Stimulated activated memory B cell treated with anti-CD40 and anti-IgM and Interleukin-4, amounts not matched to agents 10 μg/mL and 1 μg/mL and 100 μg/mL, for 72 hours (primary cell): ENCODE measurements around the gene FTSJ3.
"Not testable (repeated sequence)": the region's sequence is repeated elsewhere in the genome, so short reads cannot be mapped to it uniquely, and the experiment has no call there.

Experiments
- ATAC-seq: fragments of 150-1000 bp; cut with Tn5 transposase; 2 replicates; pipeline ENCODE4 v1.10.0; 2021
- H3K27ac Mint-ChIP-seq: one replicate; pipeline ENCODE4 v1.8.0; 2022; ENCODE audit warnings: mild to moderate bottlenecking, mixed read lengths
- H3K27me3 Mint-ChIP-seq: one replicate; pipeline ENCODE4 v1.8.0; 2022; ENCODE audit warnings: mixed read lengths
- H3K36me3 Mint-ChIP-seq: one replicate; pipeline ENCODE4 v1.8.0; 2022; ENCODE audit warnings: mixed read lengths
- H3K4me1 Mint-ChIP-seq: one replicate; pipeline ENCODE4 v1.8.0; 2022; ENCODE audit warnings: mixed read lengths
- H3K4me3 Mint-ChIP-seq: one replicate; pipeline ENCODE4 v1.8.0; 2022; ENCODE audit warnings: mild to moderate bottlenecking, moderate library complexity, mixed read lengths
- H3K9me3 Mint-ChIP-seq: one replicate; pipeline ENCODE4 v1.8.0; 2022; ENCODE audit warnings: mixed read lengths

FTSJ3 gene

DNA sequence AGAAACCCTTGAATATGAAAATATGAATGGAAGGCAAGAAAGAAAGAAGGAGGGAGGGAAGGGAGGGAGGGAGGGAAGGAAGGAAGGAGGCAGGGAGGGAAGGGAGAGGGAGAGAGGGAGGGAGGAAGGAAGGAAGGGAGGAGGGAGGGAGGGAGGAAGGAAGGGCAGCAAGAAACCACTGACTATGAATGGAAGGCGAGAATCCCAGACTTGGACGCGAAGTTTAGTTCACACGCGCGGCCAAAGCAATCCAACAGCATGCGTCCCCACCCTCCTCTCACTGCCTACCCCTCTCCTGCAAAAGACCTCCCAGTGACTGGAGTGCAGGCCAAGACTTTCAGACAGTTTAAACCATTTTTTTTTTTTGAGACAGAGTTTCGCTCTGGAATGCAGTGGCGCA, 22.9 kb upstream of the FTSJ3 start:
- Mint-ChIP-seq H3K27me3 (no peaks in the 10 kb centered on the region), H3K4me1 (peaks cover 17% of the 10 kb centered on the region), H3K27ac (no peak overlapping the region), H3K9me3 (peaks cover 8% of the 10 kb centered on the region), H3K4me3 (no peak overlapping the region), H3K36me3 (no peaks in the 10 kb centered on the region)
- no peak for ATAC-seq

DNA sequence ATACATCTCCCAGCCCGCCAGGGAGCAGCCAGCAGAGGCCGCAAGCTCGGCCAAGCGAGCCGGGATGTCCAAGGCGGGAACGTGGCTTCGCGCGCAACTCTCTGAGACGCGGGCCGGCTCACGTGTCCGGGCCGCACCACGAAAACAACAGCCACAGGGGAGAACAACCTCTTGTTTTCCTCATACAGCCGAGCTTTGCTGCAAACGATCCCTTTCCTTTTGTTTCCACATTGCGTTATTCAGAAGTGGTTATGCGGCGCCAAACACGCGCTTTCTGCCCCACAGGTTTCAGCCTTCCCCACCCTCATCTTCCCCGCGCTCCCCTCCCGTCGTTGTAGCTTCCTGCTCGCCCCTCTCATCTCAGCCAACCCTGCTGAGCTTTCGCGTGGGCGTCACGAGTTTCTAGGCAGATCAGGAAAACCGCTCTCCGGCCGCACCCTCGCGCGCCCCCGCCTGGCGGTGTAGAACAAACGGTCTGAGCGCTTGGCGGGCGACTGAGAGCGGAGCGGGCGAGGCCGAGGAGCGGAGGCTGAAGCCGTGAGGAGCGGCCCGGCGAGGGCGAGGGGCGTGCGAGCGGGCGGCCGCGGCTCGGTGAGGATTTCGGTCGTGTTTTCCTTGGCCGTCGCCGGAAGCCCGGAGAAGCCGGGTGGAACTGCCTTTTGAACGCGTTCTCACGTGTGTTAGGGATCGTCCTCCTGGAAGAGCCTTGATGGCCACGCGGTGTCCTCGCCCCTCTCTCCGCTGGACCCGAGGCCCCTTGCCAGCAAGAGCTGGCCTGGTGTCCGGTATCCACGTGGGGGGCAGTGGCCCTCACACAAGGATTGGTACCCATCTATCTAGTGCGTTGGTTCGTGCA, 21.6 kb upstream of the FTSJ3 start:
- peaks cover 20% of the 10 kb centered on the region for H3K4me1 Mint-ChIP-seq
- ATAC-seq, result peak; percentile 95
- H3K27ac Mint-ChIP-seq, result peak overlapping the region; percentile 94
- H3K4me3 Mint-ChIP-seq, result peak overlapping the region; percentile 84
- peaks cover 8% of the 10 kb centered on the region for H3K9me3 Mint-ChIP-seq
- no peaks in the 10 kb centered on the region for H3K27me3 Mint-ChIP-seq
- no peaks in the 10 kb centered on the region for H3K36me3 Mint-ChIP-seq

DNA sequence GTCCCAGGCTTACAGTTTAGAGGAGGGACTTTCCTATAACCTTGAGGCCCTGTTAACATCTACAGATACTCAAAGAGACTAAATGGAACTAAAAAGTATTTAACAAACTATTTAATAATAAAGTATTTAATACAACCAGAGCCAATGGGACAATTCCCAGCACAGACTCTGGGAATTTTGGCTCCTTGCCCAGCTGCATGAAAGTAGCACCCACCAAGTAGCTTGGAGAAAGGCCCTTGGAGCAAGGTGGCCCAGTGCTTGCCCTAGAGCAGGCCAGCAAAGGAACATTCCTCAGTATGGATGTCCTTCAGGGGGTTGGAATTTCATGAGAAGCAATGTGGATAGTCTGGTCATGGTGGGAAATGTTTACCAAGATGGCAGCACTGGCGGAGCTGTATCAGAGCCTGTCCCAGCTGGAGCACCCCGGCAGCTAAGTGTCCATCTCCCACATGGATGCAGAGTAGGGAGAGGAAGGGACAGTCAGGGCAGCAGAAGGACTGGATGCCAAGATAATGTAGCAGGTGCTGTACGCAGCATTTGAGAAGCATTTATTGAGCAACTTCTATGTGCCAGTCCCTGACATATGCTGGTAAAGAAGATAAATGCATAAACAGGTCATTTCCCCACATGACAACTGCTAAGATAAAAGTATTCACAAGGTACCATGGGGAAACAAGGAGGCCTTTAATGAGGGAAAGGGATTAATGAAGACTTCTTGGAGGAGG, 20.2 kb upstream of the FTSJ3 start:
- Mint-ChIP-seq H3K4me1 (peaks cover 28% of the 10 kb centered on the region), H3K36me3 (no peaks in the 10 kb centered on the region), H3K27ac (peak overlapping the region; percentile 94), H3K9me3 (peaks cover 8% of the 10 kb centered on the region), H3K27me3 (no peaks in the 10 kb centered on the region), H3K4me3 (peak overlapping the region; percentile 18)
- ATAC-seq, result no peak

DNA sequence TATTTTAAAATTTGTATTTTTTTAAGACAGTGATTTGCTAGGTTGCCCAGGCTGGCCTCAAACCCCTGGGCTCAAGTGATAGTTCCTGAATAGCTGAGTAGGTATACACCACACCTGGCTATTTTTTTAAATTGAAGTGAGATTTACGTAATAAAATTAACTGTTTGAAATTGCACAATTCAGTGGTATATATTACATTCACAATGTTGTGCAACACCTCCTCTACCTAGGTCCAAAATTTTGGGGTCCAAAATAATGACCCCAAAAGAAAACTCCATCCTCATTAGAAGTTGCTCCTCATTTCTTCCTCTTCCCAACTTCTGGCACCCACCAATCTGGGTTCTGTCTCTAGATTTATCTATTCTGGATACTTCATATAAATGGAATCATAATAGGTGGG, 18.0 kb upstream of the FTSJ3 start:
- H3K9me3 Mint-ChIP-seq, result peaks cover 8% of the 10 kb centered on the region
- no peak overlapping the region for H3K27ac Mint-ChIP-seq
- no peak for ATAC-seq
- no peaks in the 10 kb centered on the region for H3K27me3 Mint-ChIP-seq
- no peaks in the 10 kb centered on the region for H3K36me3 Mint-ChIP-seq
- no peak overlapping the region for H3K4me3 Mint-ChIP-seq
- peaks cover 43% of the 10 kb centered on the region for H3K4me1 Mint-ChIP-seq

DNA sequence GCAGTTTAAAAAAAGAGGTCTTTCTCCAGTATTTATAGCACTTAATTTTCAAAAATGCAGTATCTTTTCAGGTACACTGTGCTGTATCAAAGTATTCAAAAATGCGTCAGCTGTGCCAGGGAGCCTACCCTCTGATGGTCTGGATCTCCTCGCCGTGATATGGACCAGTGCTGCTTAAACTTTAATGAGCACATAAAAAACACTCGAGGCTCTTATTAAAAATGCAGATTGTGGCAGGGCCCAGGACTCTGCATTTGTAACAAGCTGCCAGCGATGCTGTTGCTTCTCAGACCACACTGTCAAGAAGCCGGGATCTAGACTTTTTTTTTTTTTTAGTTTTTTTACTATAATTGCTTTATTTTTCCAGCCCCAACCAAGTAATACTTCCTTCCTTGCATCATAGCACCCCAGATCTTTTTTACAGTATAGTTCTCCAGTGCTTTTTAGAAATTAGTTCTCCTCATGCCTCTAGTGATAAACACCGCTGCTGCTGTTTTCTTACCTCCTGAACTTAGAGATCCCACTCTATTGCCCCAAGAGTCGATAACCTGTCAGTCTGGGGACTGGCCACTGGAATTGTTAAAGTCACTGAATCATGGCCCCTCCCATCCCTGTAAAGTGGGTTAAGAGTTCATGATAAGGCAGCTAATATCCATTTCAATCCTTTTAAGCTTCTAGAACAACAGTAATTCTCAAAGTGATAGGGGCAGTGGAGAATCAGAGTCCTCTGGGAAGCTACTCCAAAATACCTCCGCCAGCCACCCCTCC, 16.6 kb upstream of the FTSJ3 start:
- H3K36me3 Mint-ChIP-seq, result no peaks in the 10 kb centered on the region
- ATAC-seq, result no peak
- H3K27me3 Mint-ChIP-seq, result no peaks in the 10 kb centered on the region
- H3K4me3 Mint-ChIP-seq, result peak overlapping the region; percentile 94
- peak overlapping the region; percentile 95 for H3K27ac Mint-ChIP-seq
- peaks cover 51% of the 10 kb centered on the region for H3K4me1 Mint-ChIP-seq
- peaks cover 7% of the 10 kb centered on the region for H3K9me3 Mint-ChIP-seq

DNA sequence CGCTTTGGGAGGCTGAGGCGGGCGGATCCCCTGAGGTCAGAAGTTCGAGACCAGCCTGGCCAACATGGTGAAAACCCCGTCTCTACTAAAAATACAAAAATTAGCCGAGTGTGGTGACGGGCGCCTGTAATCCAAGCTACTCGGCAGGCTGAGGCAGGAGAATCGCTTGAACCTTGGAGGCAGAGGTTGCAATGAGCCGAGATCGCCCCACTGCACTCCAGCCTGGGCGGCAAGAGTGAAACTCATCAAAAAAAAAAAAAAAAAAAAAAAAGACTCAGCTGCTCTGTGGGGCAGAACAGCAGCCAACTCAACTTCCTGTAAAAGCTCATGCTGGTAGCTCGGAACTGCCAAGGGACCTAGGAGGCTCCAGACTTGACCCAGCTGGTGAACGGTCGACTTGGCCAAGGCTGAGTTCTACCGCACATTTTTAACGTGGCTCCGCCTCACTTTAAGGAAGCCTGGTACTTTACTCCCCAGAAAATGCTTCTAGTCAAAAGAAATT, 16.0 kb upstream of the FTSJ3 start:
- H3K36me3 Mint-ChIP-seq, H3K9me3 Mint-ChIP-seq, H3K27me3 Mint-ChIP-seq: not testable (repeated sequence)
- Mint-ChIP-seq H3K27ac (peak overlapping the region; percentile 95), H3K4me1 (peaks cover 51% of the 10 kb centered on the region), H3K4me3 (peak overlapping the region; percentile 94)
- peak; percentile 54 for ATAC-seq

DNA sequence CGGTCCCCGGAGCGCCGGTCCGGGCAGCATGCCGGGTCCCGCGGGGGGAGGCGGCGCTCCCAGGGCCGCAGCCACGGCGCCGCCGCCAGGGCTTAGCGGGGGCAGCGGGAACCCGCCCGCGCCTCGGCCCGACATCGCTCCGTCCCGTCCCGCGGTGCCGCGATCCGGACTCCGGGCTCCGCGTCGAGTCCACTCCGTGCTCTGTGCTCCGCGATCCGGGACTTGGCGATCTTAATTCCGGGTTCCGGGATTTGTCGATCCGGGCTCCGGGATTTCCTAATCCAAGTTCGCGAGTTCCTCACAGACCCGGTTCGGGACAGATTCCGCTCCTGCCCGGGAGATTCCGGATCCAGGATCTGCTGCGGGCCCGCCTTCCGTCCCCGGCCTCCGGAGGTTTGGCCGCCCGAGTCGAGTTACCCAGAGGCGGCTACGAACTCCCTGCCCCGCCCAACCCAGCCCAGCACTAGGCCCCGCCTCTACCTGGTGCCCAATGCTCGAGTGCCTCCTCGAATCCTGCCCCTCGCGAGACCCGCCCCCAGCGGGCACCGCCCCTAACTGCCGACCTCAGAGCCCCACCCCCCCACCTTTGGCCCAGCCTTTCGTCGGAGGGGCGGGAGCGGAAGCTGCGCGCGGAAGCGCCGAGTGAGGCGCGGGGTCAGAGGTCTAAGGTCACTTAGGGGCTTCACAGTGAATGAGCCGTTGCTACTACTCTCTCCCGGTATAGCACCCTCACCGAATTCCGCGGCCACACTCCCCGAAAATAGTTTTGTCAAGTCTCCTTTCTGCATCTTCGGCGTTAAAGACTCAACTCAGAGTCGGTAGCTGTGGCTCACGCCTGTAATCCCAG, 15.3 kb upstream of the FTSJ3 start, which contains the start of gene SMARCD2:
SMARCD2 (minus strand) TSS at position 146 of the 847 bp plus-strand sequence; CDS start at position 135, 11 bp downstream.
- Mint-ChIP-seq H3K36me3 (no peaks in the 10 kb centered on the region), H3K27ac (peak within 1 kb of the TSS; percentile 95), H3K27me3 (no peaks in the 10 kb centered on the region), H3K9me3 (no peaks in the 10 kb centered on the region), H3K4me3 (peak within 1 kb of the TSS; percentile 94), H3K4me1 (peaks cover 51% of the 10 kb centered on the region)
- peak; percentile 96 for ATAC-seq

DNA sequence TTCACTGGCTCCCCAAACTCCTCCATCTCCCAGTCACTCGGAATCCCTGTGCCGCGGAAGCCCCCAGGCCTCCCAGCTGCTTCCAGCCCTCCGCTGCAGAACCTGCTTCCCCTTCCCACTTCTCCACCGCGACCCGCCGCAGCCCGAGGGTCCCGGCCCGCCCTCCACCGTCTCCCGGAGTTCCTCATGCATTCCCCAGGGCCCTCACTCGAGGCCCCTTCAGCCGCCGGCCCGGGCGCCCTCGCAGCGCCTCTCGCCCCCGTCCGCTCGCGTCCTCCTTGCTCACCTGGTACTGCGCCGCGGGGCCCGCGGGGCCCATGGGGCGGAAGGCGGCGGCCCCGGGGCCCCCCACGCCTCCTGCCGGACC, 14.7 kb upstream of the FTSJ3 start:
- no peaks in the 10 kb centered on the region for H3K27me3 Mint-ChIP-seq
- H3K4me3 Mint-ChIP-seq, result peak overlapping the region; percentile 94
- ATAC-seq, result peak; percentile 66
- peaks cover 53% of the 10 kb centered on the region for H3K4me1 Mint-ChIP-seq
- peaks cover 3% of the 10 kb centered on the region for H3K36me3 Mint-ChIP-seq
- no peaks in the 10 kb centered on the region for H3K9me3 Mint-ChIP-seq
- H3K27ac Mint-ChIP-seq, result peak overlapping the region; percentile 95

DNA sequence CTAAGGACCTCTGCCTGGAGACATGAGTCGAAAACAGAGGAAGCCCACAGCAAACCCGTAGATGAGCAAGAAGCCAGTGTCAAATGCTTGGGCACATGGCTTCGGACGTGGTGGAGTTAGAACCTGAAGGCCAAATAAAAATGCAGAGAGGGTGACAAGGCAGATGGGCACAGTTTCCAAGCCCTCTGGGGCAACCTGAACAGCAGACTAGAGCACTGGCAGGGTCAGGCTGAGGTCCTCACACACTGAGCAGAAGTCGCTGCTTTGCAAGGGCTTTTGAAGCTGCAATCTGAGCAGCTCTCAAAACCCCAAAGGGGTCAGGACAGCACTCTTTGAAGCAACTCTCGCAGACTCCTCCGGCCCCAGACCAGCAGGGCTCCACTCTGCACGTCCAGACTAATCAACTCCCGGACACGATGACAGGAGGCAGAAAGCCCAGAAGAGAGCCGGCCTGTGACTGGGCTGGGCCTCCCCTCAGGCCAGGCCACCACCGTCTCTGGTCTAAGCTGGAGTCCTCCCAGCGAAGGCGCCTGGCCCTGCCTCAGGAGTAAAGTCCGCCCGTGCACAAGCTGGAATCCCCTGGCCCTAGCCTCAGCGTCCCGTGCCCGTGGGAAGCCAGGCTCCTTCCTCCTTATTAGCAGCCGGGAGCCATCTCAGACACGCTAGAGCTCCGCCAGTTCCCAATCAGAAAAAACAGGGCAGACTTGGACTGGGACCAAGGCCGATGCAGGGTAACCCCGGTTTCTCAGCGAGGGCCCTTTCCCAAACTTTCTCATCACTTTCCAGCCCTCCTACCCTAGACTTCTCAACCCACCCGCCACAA, 14.1 kb upstream of the FTSJ3 start:
- no peak for ATAC-seq
- Mint-ChIP-seq H3K27ac (peak overlapping the region; percentile 95), H3K4me1 (peaks cover 58% of the 10 kb centered on the region), H3K27me3 (no peaks in the 10 kb centered on the region), H3K4me3 (peak overlapping the region; percentile 94), H3K9me3 (no peaks in the 10 kb centered on the region), H3K36me3 (peaks cover 8% of the 10 kb centered on the region)

DNA sequence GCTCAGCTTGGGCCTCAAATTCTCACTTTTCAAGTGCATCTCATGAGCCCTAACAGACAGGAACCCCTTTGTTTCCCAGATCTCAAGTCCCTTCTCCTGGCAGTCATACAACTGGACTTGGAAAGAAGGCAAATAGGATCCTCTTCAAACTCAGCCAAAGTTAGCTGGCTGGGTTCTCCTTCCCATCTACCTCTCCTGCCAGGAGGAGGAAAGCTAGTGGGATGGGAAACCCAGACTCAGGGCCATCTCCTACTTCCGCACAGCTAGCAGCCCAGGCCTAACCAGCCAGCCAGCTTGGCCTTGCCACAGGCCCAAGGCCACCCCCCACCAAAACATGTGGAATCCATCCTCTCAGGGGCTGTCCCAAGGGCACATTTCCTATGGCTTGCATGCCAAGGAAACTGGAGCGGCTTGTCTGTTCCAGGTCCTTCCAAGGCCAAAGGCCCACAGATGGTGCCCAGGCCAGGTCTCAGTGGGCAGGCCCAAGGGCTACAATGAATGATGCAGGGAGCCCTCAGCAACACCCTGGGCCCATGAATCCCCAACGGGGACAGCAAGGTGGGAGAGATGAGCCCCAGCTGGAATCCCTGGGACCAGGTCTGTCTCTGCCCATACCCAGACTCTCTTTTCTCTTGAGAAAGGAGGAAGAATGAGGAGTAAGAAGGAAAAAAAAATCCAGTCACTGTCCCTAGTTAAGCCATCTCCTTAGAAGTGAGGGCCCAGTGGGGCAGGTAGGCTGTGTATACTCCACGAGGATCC, 13.3 kb upstream of the FTSJ3 start:
- no peak for ATAC-seq

DNA sequence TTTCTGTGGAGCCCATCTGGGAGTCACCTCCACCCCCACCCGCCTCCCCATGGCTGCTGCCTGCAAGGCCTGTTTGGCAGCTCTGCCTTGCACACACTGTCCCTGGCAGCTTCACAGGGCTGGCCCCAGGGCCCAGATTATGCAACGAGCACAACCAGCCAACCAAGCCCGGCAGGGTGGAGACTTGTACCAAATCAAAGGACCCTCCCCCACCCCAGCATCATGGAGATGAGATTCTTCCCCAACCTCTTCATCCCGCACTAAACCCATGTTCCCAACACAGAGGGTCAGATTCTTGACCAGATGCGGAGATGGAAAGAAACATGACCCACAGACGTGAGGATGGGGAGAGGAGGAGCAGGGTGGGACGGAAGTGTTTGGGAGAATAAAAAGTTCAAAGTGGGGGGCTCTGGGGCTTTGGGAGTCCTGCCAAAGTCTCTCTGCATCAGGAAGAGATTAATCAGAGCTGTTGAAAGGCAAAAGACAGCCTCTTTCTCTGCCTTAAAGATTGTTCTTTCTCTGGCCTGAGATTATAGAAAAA, 11.2 kb upstream of the FTSJ3 start:
- Mint-ChIP-seq H3K4me3 (no peak overlapping the region), H3K36me3 (peaks cover 31% of the 10 kb centered on the region), H3K4me1 (peaks cover 71% of the 10 kb centered on the region), H3K9me3 (no peaks in the 10 kb centered on the region), H3K27me3 (no peaks in the 10 kb centered on the region), H3K27ac (peak overlapping the region; percentile 56)
- ATAC-seq, result no peak

More for the DNA sequence above, 13.3 kb upstream of the FTSJ3 start:
- Mint-ChIP-seq H3K4me3 (peak overlapping the region; percentile 94), H3K9me3 (no peaks in the 10 kb centered on the region), H3K4me1 (peaks cover 60% of the 10 kb centered on the region), H3K36me3 (peaks cover 11% of the 10 kb centered on the region), H3K27me3 (no peaks in the 10 kb centered on the region), H3K27ac (peak overlapping the region; percentile 95)

DNA sequence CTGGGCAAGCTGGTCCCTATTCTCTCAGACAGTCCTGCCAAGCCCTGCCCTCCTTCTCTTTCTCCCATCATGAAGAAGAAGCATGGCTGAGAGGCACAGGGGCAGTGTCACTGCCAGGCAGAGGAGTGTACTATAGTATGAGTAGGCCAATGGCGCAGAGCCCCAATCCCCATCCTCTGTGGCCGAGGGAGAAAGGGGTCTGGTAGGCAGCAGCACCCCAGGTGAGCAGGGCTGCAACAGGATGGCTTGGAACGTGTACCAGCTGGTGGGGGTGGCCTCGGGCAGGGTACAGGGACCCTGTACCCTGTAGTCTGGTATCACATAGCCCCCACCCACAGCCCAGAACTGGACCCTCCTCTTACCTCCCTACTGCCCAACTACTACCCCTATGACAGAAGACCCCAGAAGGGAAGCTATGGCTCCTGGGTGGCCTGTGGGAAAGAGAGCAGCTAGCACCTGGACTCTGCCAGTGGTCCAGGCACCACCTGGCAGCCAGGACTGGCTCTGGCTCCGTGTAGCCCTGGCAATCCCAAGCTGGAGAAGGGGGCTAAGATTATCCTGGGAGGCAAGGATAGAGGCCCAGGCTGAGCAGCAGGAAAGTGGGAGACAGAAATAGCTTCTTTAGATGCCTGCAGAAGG, 10.6 kb upstream of the FTSJ3 start:
- Mint-ChIP-seq H3K4me3 (no peak overlapping the region), H3K4me1 (peaks cover 70% of the 10 kb centered on the region), H3K27me3 (no peaks in the 10 kb centered on the region), H3K36me3 (peaks cover 37% of the 10 kb centered on the region), H3K27ac (peak overlapping the region; percentile 56), H3K9me3 (no peaks in the 10 kb centered on the region)
- no peak for ATAC-seq
